Activated CD8-positive, alpha-beta memory T cell treated with anti-CD3 and anti-CD28 coated beads, Interleukin-2, amount 50 U/mL, for 24 hours (primary cell): ENCODE data around the gene DENND2D.
A peak's percentile ranks its signal among the peaks of the same experiment; 100 is the strongest.
"Not testable (repeated sequence)": the region's sequence is repeated elsewhere in the genome, so short reads cannot be mapped to it uniquely, and the experiment has no call there.

Experiments used
- DNase-seq: peaks from one replicate; pipeline ENCODE4 v3.0.0-alpha.2; 2020; ENCODE audit errors: extremely low read depth

The DENND2D gene

GRCh38 chr1:111221633-111222291 lies 21.3 kb upstream of the DENND2D start:
- no peak for DNase-seq

- no peak for DNase-seq
Observed at GRCh38 chr1:111221276-111221632, 20.8 kb upstream of the DENND2D start.

GRCh38 chr1:111220302-111220890 lies 19.9 kb upstream of the DENND2D start:
- no peak for DNase-seq

GRCh38 chr1:111219557-111220286 lies 19.3 kb upstream of the DENND2D start:
- DNase-seq: no peak

GRCh38 chr1:111218701-111219556 lies 18.5 kb upstream of the DENND2D start:
- no peak for DNase-seq

- no peak for DNase-seq
Observed at GRCh38 chr1:111217183-111217910, 16.9 kb upstream of the DENND2D start.

- DNase-seq: no peak
Observed at GRCh38 chr1:111216751-111217150, 16.3 kb upstream of the DENND2D start.

GRCh38 chr1:111215285-111215684 lies 14.8 kb upstream of the DENND2D start:
- not testable (repeated sequence) for DNase-seq

GRCh38 chr1:111214884-111215283 lies 14.4 kb upstream of the DENND2D start:
- DNase-seq: no peak

- no peak for DNase-seq
Observed at GRCh38 chr1:111214074-111214801, 13.8 kb upstream of the DENND2D start.

GRCh38 chr1:111213412-111213811 lies 13.0 kb upstream of the DENND2D start:
- DNase-seq: no peak

- DNase-seq: no peak
Observed at GRCh38 chr1:111212634-111213335, 12.3 kb upstream of the DENND2D start.

- DNase-seq: no peak
Observed at GRCh38 chr1:111211921-111212320, 11.5 kb upstream of the DENND2D start.

GRCh38 chr1:111209622-111210021 lies 9.2 kb upstream of the DENND2D start:
- no peak for DNase-seq

- DNase-seq: no peak
Observed at GRCh38 chr1:111208921-111209320, 8.5 kb upstream of the DENND2D start.

- DNase-seq: no peak
Observed at GRCh38 chr1:111205714-111206050, 5.2 kb upstream of the DENND2D start.

- no peak for DNase-seq
Observed at GRCh38 chr1:111204983-111205713, 4.7 kb upstream of the DENND2D start.

- no peak for DNase-seq
Observed at GRCh38 chr1:111204201-111204982, 3.9 kb upstream of the DENND2D start.

GRCh38 chr1:111203681-111204200 lies 3.3 kb upstream of the DENND2D start:
- DNase-seq: peak; percentile 57
